ENCODE measurements around the gene NAT9.

NAT9 gene

GRCh38 chr17:74761419-74761818 is 14.7 kb downstream of the NAT9 start:
- DNase-seq (ENCODE audit: low spot score): no peak

- no peak for DNase-seq (ENCODE audit: low spot score)
Observed at GRCh38 chr17:74760404-74761105, 15.6 kb downstream of the NAT9 start.

GRCh38 chr17:74759941-74760340 is 16.2 kb downstream of the NAT9 start:
- DNase-seq (ENCODE audit: low spot score): no peak

GRCh38 chr17:74759243-74759801 is 16.8 kb downstream of the NAT9 start:
- no peak for DNase-seq (ENCODE audit: low spot score)

- DNase-seq (ENCODE audit: low spot score): peak; percentile 60
Observed at GRCh38 chr17:74758848-74759168, 17.3 kb downstream of the NAT9 start.

- no peak for DNase-seq (ENCODE audit: low spot score)
Observed at GRCh38 chr17:74757931-74758847, 18.0 kb downstream of the NAT9 start.

GRCh38 chr17:74757502-74757901 is 18.6 kb downstream of the NAT9 start:
- DNase-seq (ENCODE audit: low spot score): no peak

- DNase-seq (ENCODE audit: low spot score): no peak
Observed at GRCh38 chr17:74756891-74757290, 19.3 kb downstream of the NAT9 start.

- no peak for DNase-seq (ENCODE audit: low spot score)
Observed at GRCh38 chr17:74755533-74755932, 20.6 kb downstream of the NAT9 start.

- peak; percentile 71 for DNase-seq (ENCODE audit: low spot score)
Observed at GRCh38 chr17:74754832-74755231, 21.3 kb downstream of the NAT9 start.

- DNase-seq (ENCODE audit: low spot score): no peak
Observed at GRCh38 chr17:74752822-74753401, 23.2 kb downstream of the NAT9 start.

GRCh38 chr17:74752415-74752814 is 23.7 kb downstream of the NAT9 start:
- DNase-seq (ENCODE audit: low spot score): no peak

- DNase-seq (ENCODE audit: low spot score): no peak
Observed at GRCh38 chr17:74750327-74751069, 25.6 kb downstream of the NAT9 start.

- DNase-seq (ENCODE audit: low spot score): no peak
Observed at GRCh38 chr17:74750039-74750326, 26.2 kb downstream of the NAT9 start.

- DNase-seq (ENCODE audit: low spot score): no peak
Observed at GRCh38 chr17:74749279-74750038, 26.7 kb downstream of the NAT9 start.

GRCh38 chr17:74748529-74749278 is 27.4 kb downstream of the NAT9 start, which contains the start of gene NHERF1:
Gene NHERF1, plus strand, starts transcription at chr17:74748628. Its CDS starts 219 bp downstream, at chr17:74748847.
- peak; percentile 94 for DNase-seq (ENCODE audit: low spot score)

GRCh38 chr17:74748279-74748528 is 27.9 kb downstream of the NAT9 start:
- DNase-seq (ENCODE audit: low spot score): no peak

GRCh38 chr17:74746922-74747321 is 29.2 kb downstream of the NAT9 start:
- peak; percentile 37 for DNase-seq (ENCODE audit: low spot score)

GRCh38 chr17:74746376-74746775 is 29.8 kb downstream of the NAT9 start:
- no peak for DNase-seq (ENCODE audit: low spot score)

GRCh38 chr17:74745548-74746177 is 30.5 kb downstream of the NAT9 start:
- DNase-seq (ENCODE audit: low spot score): no peak

All from hematopoietic multipotent progenitor cell treated with erythropoietin and hydrocortisone succinate and interleukin-3 and kit ligand, for 15 days (in vitro differentiated cells).